KG1 (cell line): Measurements from ENCODE around the gene SLCO3A1.

ENCODE experiments used
- DNase-seq: peaks from one replicate; lab custom pipeline; 2025; lab: John Stamatoyannopoulos, UW

Gene SLCO3A1

DNA sequence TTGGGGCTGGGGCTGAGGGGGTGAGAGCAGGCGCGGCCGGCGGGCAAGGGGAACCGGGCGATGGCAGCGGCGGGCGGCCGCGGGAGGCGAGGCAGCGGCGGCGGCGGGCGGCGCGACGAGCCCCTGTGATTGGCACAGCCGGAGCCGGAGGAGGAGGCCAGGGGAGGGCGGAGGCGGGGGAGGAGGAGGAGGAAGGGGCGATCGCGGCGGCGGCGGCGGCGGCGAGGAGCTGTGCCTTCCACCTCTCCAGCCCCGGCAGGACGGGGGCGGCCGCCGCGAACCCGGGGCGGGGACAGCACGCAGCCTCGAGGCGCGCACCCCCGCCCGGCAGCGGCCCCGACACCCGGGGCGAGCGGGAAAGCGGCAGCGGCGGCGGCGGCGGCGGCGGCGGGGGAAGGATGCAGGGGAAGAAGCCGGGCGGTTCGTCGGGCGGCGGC is at the start of gene SLCO3A1:
Gene SLCO3A1 (plus strand): TSS at position 198 of the 437 bp plus-strand sequence.
- no peak for DNase-seq

- no peak for DNase-seq
Observed at GRCh38 chr15:91807122-91807521, 46.4 kb upstream of the SLCO3A1 start.

- no peak for DNase-seq
Observed at GRCh38 chr15:91813924-91814323, 39.6 kb upstream of the SLCO3A1 start.

GRCh38 chr15:91816942-91817341 is 36.6 kb upstream of the SLCO3A1 start:
- no peak for DNase-seq

GRCh38 chr15:91821458-91821857 is 32.0 kb upstream of the SLCO3A1 start:
- no peak for DNase-seq

- DNase-seq, result no peak
Observed at GRCh38 chr15:91824256-91824655, 29.3 kb upstream of the SLCO3A1 start.

- DNase-seq, result no peak
Observed at GRCh38 chr15:91826443-91826842, 27.1 kb upstream of the SLCO3A1 start.

GRCh38 chr15:91833056-91833455 is 20.5 kb upstream of the SLCO3A1 start:
- DNase-seq, result no peak

- no peak for DNase-seq
Observed at GRCh38 chr15:91839867-91840266, 13.6 kb upstream of the SLCO3A1 start.

DNA sequence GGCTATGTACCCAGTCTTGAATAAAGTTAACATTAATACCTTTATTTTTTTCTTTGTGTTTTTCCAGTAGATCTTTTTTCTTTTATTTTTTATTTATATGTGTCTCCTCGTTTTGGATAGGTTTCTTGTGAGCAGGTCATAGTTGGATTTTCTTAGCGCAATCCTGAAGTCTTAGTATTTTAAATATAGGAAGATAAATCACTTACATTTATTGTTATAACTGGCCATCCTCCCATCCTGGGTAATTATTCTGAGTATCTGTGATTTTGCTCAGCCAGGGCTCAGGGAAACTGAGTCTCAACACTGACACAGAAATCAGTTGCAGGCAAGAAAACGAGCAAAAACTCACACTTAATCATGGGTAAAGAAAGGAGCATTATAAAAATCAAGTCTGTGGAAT is 11.6 kb upstream of the SLCO3A1 start:
- no peak for DNase-seq

DNA sequence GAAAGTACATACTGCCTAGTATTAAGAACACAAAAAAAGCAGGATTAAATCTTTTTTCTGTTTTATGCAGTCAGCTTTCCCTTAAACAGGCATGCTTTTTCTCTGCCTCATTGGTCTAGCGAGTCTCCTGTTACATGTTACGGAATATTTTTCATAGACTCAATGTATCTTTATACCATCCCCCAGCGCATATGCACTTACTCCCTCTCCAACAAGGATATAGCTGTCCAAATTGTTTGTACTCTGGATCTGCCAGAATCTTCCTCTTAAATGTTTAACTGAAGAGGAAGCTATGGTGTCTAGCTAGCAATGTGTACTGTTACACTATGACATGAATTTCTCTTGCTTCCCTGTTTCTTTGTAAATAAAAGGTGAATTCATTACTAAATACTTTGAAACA is 9.2 kb upstream of the SLCO3A1 start:
- DNase-seq, result no peak

DNA sequence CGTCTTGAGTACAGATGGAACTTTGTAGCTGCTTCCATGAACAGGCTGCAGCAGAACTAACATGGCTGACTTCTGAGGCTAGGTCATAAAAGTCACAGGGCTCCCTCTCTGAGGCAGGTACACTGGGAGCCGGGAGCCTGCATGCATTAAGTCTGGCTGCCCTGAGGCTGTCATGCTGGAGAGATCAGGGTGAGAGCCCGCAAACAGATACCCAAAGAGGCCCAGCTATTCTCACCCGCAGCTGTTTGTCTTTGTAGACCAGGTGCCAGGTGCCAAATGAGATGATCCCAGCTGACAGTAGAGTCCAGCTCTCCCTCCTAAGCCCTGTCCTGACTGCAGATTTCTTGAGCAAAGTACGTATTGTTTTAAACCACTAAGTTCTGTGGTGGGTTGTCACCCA is 8.6 kb upstream of the SLCO3A1 start:
- DNase-seq, result no peak

DNA sequence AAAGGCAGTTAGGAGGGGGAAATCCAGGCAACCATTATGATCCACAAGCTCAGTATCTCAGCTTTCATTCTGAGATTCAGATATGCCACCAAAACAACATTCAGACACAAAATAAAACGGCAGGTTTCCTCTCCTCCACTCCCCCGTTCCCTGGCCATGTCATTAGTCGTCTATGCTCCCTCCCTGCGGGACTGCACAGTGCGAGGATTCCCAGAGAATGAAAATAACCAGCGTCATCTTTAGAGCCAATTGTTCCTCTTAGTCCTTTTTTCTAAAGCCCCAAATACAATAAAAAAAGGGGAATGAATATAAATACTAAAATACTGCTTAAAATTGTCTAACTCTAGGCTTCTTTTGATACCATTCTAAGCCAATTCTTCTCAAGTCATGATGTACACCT is 7.8 kb upstream of the SLCO3A1 start:
- DNase-seq, result no peak

DNA sequence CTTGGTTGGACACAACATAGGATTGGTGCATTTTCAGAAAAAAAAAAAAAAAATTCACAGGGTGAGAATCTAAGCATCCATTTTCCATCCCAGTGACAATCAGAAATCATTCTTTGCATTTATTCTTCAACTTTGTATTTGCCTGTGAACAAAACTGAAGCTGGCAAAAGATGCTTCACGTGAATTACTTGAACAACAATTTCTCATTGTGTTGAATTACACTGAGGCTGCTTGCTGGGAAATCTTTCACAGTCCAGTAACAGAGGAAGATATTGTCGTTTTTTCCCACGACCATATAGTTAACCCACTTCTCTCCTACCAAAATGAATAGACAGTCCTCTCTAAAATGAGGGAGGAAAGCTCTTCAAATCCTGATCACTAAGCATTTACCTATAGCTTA is 4.3 kb upstream of the SLCO3A1 start:
- DNase-seq, result no peak

DNA sequence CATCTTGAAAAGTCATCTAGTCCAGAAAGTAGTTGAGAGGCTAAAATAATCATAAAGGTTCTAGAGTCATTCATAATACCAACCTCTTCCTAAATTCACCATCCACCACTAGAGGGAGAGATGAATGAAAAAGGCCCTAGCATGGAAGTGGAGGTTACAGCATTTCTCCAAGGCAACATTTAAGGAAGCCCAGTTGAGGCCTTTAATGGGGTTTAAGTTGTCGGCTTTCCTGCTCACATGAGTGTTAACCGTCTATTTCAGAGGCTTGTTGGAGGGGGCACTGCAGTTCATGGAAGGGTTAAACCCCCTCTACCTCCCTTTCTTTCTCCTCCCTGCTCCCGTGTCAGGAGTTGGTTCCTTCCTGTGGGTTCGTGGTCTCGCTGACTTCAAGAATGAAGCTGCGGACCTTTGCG is 3.8 kb upstream of the SLCO3A1 start:
- peak; percentile 83 for DNase-seq

- DNase-seq, result peak; percentile 51
Observed at GRCh38 chr15:91852741-91853510, 582 bp upstream of the SLCO3A1 start.

GRCh38 chr15:91853948-91854638 is 585 bp downstream of the SLCO3A1 start:
- DNase-seq, result peak; percentile 59

DNA sequence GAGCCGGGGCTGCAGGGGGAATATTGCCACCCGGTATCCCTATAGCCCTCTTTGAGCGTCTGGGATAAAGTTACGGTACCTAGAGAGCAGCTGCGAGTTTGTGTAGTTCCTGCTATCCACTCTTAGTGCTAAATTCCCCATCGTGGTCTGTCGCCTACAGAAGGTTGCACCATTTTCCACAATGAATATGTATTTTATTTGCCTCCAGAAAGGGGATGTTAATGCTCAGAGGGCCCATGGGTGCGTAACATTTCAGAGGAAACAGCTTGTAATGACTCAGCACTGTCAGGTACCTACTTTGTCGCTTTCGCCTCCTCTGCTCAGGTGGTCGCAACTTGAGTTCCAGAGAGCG is 1.1 kb downstream of the SLCO3A1 start:
- peak; percentile 59 for DNase-seq

DNA sequence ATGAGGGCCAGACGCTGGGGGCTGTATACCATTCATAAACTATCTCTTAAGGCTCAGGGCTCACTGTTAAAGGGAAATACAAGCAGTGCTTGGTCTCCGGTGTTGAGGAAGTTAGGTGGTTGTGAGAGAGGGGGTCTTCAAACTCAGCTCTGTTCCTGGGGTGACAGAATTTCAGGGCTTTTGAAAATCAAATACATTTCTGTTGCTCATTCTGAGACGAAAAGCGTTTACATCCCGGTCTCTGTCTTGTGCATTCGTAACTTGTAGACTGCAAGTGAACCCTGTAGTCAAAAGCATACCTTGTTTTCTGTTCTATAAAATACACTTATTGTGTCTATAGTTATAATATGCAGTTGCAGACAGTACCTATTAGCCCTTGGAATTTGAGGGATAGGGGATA is 1.7 kb downstream of the SLCO3A1 start:
- DNase-seq, result no peak

- DNase-seq, result no peak
Observed at GRCh38 chr15:91855684-91856489, 2.4 kb downstream of the SLCO3A1 start.

GRCh38 chr15:91857224-91857585 is 3.7 kb downstream of the SLCO3A1 start:
- DNase-seq, result no peak

- no peak for DNase-seq
Observed at GRCh38 chr15:91857772-91858171, 4.3 kb downstream of the SLCO3A1 start.

DNA sequence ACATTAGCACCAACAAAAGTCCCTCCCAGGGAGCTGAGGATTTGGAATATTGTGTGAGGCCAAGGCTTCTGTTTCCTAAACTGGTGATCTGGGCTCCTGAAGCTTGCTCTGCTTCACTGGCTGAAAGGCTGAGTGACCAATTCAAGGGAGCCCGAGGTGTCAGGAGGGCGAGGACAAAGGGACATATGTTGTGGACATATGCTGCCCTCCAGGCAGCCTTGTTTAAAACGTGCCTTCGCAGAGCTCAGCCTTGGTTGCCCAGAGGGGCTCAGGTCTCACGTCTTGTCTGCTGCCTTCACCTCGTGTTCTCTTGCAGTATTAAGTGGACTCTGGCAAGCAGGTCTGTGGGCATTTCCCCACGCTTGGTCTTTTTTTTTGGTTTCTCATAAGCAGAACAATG is 7.0 kb downstream of the SLCO3A1 start:
- no peak for DNase-seq
